Subcutaneous abdominal adipose tissue (tissue), 5 donors: Measurements from ENCODE around the gene COQ9.
A peak's percentile ranks its signal among the peaks of the same experiment; 100 is the strongest.

Experiments used
- H3K27ac ChIP-seq: one replicate; pipeline ENCODE4 v1.7.0; 2013; ENCODE audit warnings: low read depth, mild to moderate bottlenecking, inconsistent platforms, low read length, moderate library complexity
- H3K27me3 ChIP-seq, 5 donors: one replicate each; pipeline ENCODE4 v1.7.0; 2013; ENCODE audit warnings: low read length in 5 of 5, inconsistent platforms in 1 of 5; ENCODE audit not compliant: control insufficient read depth in 5 of 5, insufficient read depth in 4 of 5
- H3K36me3 ChIP-seq, 5 donors: one replicate each; pipeline ENCODE4 v1.7.0; 2013; ENCODE audit warnings: low read length in 5 of 5; ENCODE audit not compliant: control insufficient read depth in 5 of 5, insufficient read depth in 5 of 5
- H3K4me1 ChIP-seq, 5 donors: one replicate each; pipeline ENCODE4 v1.7.0; 2013; ENCODE audit warnings: low read length in 5 of 5, mild to moderate bottlenecking in 3 of 5, moderate library complexity in 1 of 5; ENCODE audit not compliant: control insufficient read depth in 5 of 5, insufficient read depth in 5 of 5
- H3K4me3 ChIP-seq, 5 donors: one replicate each; pipeline ENCODE4 v1.7.0; 2013; ENCODE audit warnings: low read length in 5 of 5, low read depth in 1 of 5
- H3K9ac ChIP-seq, 5 donors: one replicate each; pipeline ENCODE4 v1.7.0; 2013; ENCODE audit warnings: low read length in 5 of 5, mild to moderate bottlenecking in 4 of 5, moderate library complexity in 3 of 5
- H3K9me3 ChIP-seq, 5 donors: one replicate each; pipeline ENCODE4 v1.7.0; 2013; ENCODE audit warnings: low read length in 5 of 5; ENCODE audit not compliant: control insufficient read depth in 5 of 5
- donor health status: healthy.
- donor health status: healthy.
- donor health status: healthy.
- donor health status: healthy.
- donor health status: healthy.

COQ9 gene

DNA sequence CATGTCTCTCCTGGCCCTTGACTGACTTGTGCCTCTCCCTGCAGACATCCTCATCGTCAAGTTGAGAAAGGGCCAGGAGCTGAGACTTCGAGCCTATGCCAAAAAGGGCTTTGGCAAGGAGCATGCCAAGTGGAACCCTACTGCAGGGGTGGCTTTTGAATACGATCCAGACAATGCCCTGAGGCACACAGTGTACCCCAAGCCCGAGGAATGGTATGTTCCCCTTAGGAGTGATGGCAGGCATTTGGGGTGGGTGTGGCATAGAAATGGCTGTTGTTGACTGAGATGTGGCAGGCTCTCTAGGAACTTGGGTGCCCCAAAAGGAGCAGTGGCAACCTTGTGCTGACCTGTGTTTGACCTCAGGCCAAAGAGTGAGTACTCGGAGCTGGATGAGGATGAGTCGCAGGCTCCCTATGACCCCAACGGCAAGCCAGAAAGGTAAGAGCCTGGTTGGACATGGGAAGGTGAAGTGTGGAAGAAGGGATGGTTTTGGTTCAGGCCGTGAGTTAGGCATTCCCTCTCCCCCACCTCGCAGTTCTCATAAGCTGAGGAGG lies 22.7 kb downstream of the COQ9 start:
- H3K4me3 ChIP-seq: no peak overlapping the region
- no peaks in the 10 kb centered on the region for H3K9me3 ChIP-seq
- H3K9ac ChIP-seq: no peak overlapping the region
- peaks cover 2 to 31% (median 23%) of the 10 kb centered on the region in 5 donors for H3K4me1 ChIP-seq
- no peak overlapping the region for H3K27ac ChIP-seq
- no peaks in the 10 kb centered on the region for H3K27me3 ChIP-seq
- H3K36me3 ChIP-seq: peaks cover 14 to 90% (median 90%) of the 10 kb centered on the region in 5 donors

DNA sequence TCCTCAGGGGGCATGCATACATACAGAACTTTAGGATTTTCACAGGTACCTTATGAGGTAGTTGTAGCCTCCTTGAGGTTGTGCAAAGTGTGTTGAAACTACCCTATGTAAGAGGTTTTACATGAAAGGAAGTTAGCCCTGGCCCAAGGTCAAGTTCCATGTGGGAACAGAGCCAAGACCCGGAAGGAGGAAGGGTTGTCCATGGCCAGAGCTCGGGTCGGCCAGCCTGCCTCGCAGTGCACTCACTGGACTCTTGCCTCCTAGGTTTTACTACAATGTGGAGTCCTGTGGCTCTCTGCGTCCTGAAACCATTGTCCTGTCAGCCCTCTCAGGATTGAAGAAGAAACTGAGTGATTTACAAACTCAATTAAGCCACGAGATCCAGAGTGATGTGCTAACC lies 23.4 kb downstream of the COQ9 start:
- no peak overlapping the region for H3K27ac ChIP-seq
- H3K4me1 ChIP-seq: peaks cover 2 to 30% (median 23%) of the 10 kb centered on the region in 5 donors
- peaks cover 11 to 89% (median 82%) of the 10 kb centered on the region in 5 donors for H3K36me3 ChIP-seq
- no peaks in the 10 kb centered on the region for H3K9me3 ChIP-seq
- H3K9ac ChIP-seq: peak overlapping the region in 1 of 5 donors; percentile 7
- no peak overlapping the region for H3K4me3 ChIP-seq
- no peaks in the 10 kb centered on the region for H3K27me3 ChIP-seq

DNA sequence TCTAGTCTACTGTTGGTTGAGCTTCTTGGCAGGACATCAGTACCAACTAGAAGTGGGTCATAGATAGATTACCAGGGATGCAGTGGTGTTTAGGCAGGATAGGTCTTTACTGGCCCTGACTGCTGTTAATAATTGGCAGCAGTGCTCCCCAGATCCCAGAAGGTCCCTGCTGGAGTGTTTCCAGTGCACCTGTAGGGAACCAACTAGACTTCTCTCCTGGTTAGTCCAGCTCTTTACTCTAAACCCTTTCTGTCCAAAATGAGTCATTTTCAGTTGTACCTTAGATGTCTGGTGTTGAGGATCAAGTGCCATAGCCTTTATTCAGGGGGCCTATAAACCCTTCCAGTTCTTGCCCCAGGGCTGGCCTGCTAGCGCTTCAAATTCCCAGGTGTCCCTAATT lies 23.9 kb downstream of the COQ9 start:
- H3K27ac ChIP-seq: no peak overlapping the region
- H3K9me3 ChIP-seq: no peaks in the 10 kb centered on the region
- H3K36me3 ChIP-seq: peaks cover 11 to 84% (median 78%) of the 10 kb centered on the region in 5 donors
- H3K4me3 ChIP-seq: no peak overlapping the region
- peaks cover 2 to 35% (median 27%) of the 10 kb centered on the region in 5 donors for H3K4me1 ChIP-seq
- no peaks in the 10 kb centered on the region for H3K27me3 ChIP-seq
- H3K9ac ChIP-seq: peak overlapping the region in 1 of 5 donors; percentile 7

DNA sequence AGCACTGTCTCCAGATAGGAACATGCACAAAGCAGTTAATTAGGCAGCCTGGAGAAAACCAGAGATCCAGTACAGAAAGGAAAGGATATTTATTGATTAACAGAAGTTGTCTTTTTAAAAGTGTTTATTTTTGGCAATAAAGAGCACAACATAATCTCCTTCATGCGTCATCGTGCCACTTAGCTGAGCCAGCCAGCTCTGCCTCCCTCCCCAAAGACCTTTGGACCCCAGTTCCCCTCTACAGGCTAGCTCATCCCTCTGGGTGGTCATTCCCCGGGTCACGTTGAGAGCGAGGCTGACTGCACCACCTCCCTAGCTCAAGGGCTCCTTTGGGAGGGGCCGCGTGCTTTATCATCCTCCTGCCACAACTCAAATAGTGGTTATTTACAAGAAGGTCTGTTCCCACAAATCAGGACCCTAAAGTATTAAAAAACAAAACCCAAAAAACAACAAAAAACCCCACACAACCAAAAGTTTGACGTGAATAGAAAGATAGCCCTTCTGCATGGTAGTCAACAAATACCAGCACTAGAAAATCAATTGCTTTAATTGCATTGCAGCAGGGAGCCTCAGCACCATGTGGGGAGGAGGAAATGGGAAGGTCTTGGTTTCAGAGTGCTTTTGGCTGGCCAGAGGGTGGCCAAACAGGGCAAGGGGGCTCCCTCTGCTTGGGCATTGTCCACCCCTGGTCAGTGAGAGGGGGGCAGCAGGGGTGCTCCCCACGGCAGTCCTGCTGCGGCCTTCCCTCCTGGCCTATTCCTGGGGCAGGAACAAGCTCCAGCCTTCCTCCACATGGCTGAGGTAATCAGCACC lies 24.8 kb downstream of the COQ9 start:
- Histone ChIP-seq H3K27me3 (no peaks in the 10 kb centered on the region), H3K4me3 (no peak overlapping the region), H3K27ac (no peak overlapping the region), H3K36me3 (peaks cover 11 to 78% (median 69%) of the 10 kb centered on the region in 5 donors), H3K9ac (peak overlapping the region in 1 of 5 donors; percentile 22), H3K4me1 (peaks cover 2 to 43% (median 28%) of the 10 kb centered on the region in 5 donors), H3K9me3 (no peaks in the 10 kb centered on the region)

DNA sequence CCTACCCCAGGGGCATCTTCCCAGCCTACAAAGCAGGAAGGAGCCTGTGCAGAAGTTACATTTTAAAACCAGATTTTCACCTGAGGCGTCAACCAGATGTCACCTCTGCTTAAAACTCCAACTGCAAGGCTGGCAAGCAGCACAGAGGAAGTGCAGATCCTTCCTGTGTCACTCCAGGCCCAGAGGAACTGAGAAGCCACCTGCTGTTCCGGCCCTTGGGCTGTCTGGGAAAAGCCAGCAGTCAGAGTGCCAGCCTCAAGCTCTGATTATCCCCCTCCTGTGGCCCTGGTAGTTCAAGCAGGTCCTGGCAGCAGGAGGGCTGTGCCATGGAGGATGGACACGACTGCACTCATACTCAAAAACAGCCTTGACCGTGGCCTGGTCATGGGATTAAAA lies 25.4 kb downstream of the COQ9 start:
- H3K4me3 ChIP-seq: no peak overlapping the region
- H3K36me3 ChIP-seq: peaks cover 5 to 72% (median 63%) of the 10 kb centered on the region in 5 donors
- H3K9me3 ChIP-seq: no peaks in the 10 kb centered on the region
- no peaks in the 10 kb centered on the region for H3K27me3 ChIP-seq
- H3K9ac ChIP-seq: peak overlapping the region in 1 of 5 donors; percentile 22
- no peak overlapping the region for H3K27ac ChIP-seq
- H3K4me1 ChIP-seq: peaks cover 2 to 49% (median 28%) of the 10 kb centered on the region in 5 donors

DNA sequence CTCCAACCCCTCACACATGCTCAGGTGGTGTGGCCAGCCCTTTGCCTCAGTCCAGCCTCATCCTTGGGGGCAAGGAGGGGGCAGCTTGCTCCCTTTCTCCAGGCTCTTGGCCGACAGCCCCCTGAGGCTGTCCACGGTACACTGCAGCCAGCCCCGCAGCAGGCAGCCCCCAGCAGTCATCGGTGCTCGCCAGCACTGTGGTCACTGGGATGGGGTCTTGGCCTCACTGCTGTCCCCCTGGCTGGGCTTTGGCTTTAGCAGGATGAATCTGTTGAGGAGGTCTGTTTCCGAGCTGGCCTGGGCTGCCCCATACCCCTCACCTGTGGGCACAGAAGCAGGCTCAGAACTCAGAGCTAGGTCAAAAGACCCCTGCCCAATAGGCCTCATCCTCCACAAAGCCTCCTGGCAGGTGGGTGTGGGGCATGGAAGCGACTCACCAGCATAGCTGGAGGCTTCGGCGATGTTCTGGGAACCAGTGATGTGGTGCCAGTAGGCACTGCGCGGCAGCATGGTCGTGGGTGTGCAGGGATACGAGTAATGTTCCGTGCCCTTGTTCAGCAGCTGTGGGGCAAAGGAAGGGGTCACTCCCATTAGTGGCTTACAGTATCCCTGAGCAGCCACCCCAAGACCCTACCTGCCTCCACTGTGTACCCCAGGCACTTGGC lies 26.0 kb downstream of the COQ9 start:
- Histone ChIP-seq H3K27me3 (no peaks in the 10 kb centered on the region), H3K9me3 (no peaks in the 10 kb centered on the region), H3K4me3 (no peak overlapping the region), H3K9ac (no peak overlapping the region), H3K4me1 (peaks cover 2 to 55% (median 28%) of the 10 kb centered on the region in 5 donors), H3K36me3 (peaks cover 3 to 66% (median 57%) of the 10 kb centered on the region in 5 donors), H3K27ac (no peak overlapping the region)

DNA sequence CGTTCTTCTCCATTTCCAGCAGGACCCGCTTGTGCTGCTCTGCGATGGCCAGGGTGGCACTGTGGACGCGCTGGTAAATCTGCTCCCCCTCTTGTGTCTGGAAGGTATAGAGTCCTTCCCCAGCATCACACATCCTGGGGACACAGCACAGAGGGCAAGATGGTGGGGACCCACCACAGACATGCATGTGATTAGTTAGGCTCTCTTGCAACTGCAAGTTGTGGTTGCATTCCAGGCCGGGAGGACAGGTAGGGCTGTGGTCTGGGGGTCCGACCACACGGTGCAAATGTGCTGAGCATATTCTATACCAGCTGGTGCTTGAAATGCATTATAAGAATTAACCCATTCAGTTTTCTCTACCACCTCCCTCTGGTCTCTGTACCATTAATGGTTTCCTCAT lies 26.6 kb downstream of the COQ9 start:
- peaks cover 2 to 61% (median 32%) of the 10 kb centered on the region in 5 donors for H3K4me1 ChIP-seq
- no peak overlapping the region for H3K9ac ChIP-seq
- H3K27me3 ChIP-seq: peaks cover 0 to 4% (median 0%) of the 10 kb centered on the region in 5 donors
- H3K9me3 ChIP-seq: no peaks in the 10 kb centered on the region
- H3K4me3 ChIP-seq: no peak overlapping the region
- H3K27ac ChIP-seq: no peak overlapping the region
- H3K36me3 ChIP-seq: peaks cover 0 to 62% (median 51%) of the 10 kb centered on the region in 5 donors

DNA sequence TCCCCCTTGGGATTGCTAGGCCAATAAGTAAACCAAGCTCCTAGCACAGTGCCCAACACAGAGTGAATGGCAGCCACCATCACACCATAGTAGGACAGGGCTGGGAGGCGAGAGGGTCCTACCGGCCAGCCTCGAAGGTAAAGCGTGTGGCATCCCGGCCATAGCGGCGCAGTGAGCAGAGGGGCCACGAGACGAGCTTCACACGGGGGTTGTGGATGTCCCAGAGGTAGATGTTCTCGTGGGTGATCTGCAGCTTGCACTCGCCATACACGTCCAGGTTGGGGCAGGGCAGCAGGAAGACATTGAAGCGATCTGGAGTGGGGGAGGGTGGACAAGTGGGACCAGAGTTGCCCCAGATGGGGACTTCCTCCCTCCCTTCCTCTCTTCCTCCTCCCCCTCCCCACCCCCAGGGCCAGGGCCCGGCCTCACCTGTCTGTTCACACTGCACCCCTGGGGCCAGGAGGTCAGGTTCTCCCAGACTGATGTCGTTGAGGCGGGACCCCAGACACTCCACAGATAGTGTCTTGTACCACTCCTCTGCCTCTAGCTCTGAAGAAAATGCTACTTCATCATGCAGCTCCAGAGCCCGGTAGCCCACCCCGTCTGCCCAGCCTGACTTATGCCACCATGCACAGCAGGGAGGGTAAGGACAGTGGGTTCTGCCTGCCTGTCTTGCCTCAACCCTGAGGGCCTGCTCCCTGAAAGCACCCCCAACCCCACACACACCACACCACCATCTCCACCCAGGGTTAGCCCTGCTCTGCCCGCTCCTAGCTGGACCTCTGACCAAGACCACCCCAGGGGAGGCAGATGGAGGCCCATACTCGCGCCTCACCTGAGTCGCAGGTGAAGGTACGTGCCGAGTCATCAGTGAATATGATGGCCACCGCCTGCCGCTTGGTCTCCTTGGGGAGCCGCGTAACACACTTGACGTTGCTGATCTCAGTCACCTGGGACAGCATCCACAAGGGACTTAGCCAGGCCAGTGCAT lies 27.7 kb downstream of the COQ9 start:
- H3K9me3 ChIP-seq: no peaks in the 10 kb centered on the region
- no peak overlapping the region for H3K27ac ChIP-seq
- no peak overlapping the region for H3K4me3 ChIP-seq
- peaks cover 5 to 71% (median 43%) of the 10 kb centered on the region in 5 donors for H3K4me1 ChIP-seq
- no peak overlapping the region for H3K9ac ChIP-seq
- peaks cover 0 to 51% (median 40%) of the 10 kb centered on the region in 5 donors for H3K36me3 ChIP-seq
- peaks cover 0 to 13% (median 9%) of the 10 kb centered on the region in 5 donors for H3K27me3 ChIP-seq

DNA sequence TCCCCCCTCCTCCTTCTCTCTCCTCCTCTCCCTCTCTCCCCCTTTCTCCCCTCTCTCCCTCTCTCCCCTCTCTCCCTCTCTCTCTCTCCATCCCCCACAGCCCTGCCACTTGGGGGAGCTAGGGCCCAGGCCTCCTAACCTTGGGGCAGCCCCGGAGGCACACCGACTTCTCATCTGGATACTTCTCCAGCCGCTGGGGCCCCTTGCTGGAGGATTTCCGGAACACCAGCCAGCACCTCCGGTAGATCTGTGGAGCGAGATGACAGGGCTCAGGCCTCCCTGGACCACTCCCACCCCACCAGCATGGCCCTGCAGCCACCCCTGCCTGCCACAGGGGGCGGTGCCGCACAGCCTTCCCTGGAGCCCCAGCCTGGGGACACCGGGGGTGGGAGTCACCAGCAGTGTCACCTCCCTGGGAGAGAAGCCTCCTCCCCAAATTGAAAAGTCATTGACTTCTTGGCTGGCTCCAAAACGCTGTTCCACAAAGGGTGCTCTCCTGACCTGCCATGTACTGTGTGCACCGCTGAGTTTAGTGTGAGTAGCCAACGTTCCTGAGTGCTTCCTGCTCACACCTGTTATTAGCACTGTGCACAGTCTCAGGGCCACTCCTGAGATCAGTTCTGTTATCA lies 28.5 kb downstream of the COQ9 start:
- Histone ChIP-seq H3K4me3 (no peak overlapping the region), H3K27me3 (peaks cover 0 to 14% (median 9%) of the 10 kb centered on the region in 5 donors), H3K27ac (no peak overlapping the region), H3K9ac (peak overlapping the region in 1 of 5 donors; percentile 14), H3K36me3 (peaks cover 0 to 42% (median 31%) of the 10 kb centered on the region in 5 donors), H3K4me1 (peaks cover 4 to 71% (median 40%) of the 10 kb centered on the region in 5 donors), H3K9me3 (no peaks in the 10 kb centered on the region)
